Activated T-helper 1 cell treated with anti-CD3 and anti-CD28 coated beads, Interleukin-2, amount 50 U/mL, for 16 hours (primary cell): Measurements from ENCODE around the gene MED16.
"Not testable (repeated sequence)": the region's sequence is repeated elsewhere in the genome, so short reads cannot be mapped to it uniquely, and the experiment has no call there.

ENCODE experiments used
- DNase-seq, 2 donors: peaks; one replicate each; pipeline ENCODE4 v3.0.0-alpha.2; 2020; ENCODE audit warnings: low read depth in 1 of 2, low spot score in 1 of 2

The MED16 gene

GRCh38 chr19:831407-832369 is 61.3 kb downstream of the MED16 start:
- DNase-seq: no peak

GRCh38 chr19:829129-829758 is 63.7 kb downstream of the MED16 start:
- DNase-seq: no peak

DNA sequence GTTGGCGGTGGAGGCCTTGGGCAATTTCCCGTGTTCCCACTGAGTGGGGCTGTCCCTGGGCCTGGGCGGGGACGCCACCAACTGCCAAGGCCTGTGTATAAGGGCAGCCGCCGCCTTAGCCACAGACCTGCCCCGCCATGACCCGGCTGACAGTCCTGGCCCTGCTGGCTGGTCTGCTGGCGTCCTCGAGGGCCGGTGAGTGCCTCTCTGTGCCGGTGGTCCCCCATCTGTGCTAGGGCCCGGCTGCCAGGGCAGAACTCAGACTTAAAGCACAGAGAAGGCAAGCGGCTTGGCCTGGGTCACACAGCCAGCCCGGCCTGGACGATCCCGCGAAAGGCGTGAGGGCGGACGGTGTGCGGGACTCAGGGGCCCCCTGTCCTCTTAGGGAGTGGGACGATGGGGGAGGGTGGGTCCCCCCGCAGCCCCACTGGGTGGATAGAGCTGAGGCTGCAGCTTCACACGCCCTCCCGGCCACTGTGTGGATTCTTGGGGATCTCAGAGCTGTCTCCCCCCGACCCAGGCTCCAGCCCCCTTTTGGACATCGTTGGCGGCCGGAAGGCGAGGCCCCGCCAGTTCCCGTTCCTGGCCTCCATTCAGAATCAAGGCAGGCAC is 65.2 kb downstream of the MED16 start, which contains the start of gene AZU1:
Gene AZU1 (plus strand): TSS at position 128 of the 612 bp plus-strand sequence. CDS start 10 bp downstream, at position 138.
- no peak for DNase-seq

DNA sequence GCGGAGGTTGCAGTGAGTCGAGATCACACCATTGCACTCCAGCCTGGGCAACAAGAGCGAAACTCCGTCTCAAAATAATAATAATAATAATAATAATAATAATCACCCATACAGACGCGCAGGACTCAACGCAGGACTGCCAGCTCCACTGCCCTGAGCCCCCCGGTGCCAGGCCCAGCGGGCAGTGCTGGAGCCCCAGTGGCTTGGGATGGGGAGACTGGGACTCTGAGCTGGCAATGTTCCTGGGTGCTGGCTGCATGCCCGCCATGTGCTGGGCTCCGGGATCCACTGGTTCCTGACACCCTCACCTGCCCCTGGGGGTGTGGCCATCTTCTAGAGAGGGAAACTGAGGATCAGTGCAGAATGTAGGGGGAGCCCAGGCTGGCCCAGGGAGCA is 65.7 kb downstream of the MED16 start:
- no peak for DNase-seq

GRCh38 chr19:825897-826644 is 66.9 kb downstream of the MED16 start:
- no peak for DNase-seq

- no peak for DNase-seq
Measured at GRCh38 chr19:824885-825284, 68.1 kb downstream of the MED16 start.

DNA sequence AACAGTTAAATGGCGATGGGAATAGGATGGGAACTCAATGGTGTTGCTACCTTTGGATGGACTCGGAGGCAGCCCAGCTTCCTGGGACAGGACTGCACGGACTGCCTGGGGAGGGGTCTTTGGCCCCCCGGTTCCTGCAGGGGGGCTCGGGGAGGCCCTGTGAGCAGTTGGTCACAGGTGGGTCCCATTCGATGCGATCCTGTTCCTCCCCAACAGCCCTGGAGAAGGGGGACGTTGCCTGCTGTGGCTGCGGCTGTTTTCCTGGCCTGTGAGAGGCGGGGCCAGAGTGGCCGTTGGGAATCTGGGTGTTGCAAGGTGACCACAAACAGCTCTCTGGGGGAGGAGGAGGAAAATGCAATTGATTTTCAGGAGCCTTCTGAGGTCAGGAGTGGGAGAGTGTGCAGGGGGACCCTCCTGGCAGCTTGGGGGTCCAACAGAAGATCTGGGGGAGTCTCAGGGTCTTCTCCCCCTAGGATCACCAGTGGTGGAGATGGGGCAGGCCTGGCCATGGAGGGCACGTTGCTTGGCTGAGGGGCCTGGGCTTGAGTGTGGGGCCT is 69.3 kb downstream of the MED16 start:
- no peak for DNase-seq

- no peak for DNase-seq
Measured at GRCh38 chr19:821825-822503, 71.0 kb downstream of the MED16 start, which contains the start of gene PLPPR3. PLPPR3 (minus strand) TSS chr19:821955; CDS start chr19:821559, 396 bp downstream.

GRCh38 chr19:821231-821824 is 71.7 kb downstream of the MED16 start:
- DNase-seq: no peak

DNA sequence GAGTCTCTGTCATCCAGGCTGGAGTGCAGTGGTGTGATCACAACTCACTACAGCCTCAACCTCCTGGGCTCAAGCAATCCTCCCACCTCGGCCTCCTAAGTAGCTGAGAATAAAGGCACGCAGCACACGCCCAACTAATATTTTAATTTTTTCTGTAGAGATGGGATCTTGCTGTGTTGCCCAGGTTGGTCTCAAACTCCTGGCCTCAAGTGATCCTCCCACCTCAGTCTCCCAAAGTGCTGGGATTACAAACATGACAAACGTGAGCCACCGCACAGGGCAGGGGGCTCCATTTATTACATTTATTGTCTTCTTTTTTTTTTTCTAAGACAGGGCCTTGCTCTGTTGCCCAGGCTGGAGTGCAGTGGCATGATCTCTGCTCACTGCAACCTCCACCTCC is 72.8 kb downstream of the MED16 start:
- DNase-seq: not testable (repeated sequence)
